Measurements from ENCODE around the gene MAPT. TPM values are rescaled to one million over a fixed set of nuclear protein-coding genes. Genes with fewer than 3 reads are reported as not detected.

Gene MAPT
- polyA plus RNA-seq, 3 donors: 0.04 TPM; not detected in 2

DNA sequence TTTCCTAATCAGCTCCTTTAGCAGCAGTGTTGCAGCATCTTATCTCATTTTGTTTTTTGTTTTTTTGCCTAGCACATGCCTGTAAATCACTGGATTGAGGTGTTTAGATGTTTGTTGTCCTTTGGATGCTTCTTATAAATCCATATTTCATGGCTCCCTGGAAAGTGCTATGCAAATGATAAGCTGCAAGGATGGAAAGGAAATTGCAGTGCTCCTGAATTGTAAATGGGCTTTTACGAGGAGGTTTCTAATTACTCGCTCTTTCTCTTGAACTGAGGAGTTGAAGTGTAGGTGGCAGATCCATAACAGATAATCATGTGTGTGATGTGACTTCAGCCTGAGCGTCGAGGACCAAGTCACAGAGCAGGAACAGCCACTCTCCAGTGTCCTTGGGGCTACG lies 45.0 kb downstream of the MAPT start:
- Histone ChIP-seq H3K9ac (ENCODE audit: insufficient read depth, low read length, poor library complexity, severe bottlenecking) (no peak overlapping the region), H3K9me3 (replicated peaks in 1 of 2; ENCODE audit: control insufficient read depth in 1 of 2, insufficient read depth in 1 of 2, low read length in 2 of 2) (no peaks in the 10 kb centered on the region), H3K4me2 (replicated peaks; ENCODE audit: extremely low read depth, low read length, poor library complexity, severe bottlenecking) (no peak overlapping the region), H2AFZ (ENCODE audit: insufficient read depth, low read depth, low read length, poor library complexity, severe bottlenecking) (no peak overlapping the region), H3K79me2 (ENCODE audit: insufficient read depth, low read length) (no peaks in the 10 kb centered on the region), H3K27me3 (ENCODE audit: control insufficient read depth in 2 of 2, insufficient read depth in 2 of 2, low read length in 2 of 2) (peaks cover 0 to 15% of the 10 kb centered on the region in 2 donors), H3K4me1 (ENCODE audit: control insufficient read depth in 1 of 2, insufficient read depth in 2 of 2, low read length in 2 of 2) (no peaks in the 10 kb centered on the region), H4K20me1 (ENCODE audit: insufficient read depth, low read length) (no peaks in the 10 kb centered on the region), H3K4me3 (replicated peaks in 1 of 3; ENCODE audit: low read depth in 2 of 3, low read length in 3 of 3) (no peak overlapping the region), H3K27ac (ENCODE audit: low read depth in 1 of 2, low read length in 2 of 2) (no peak overlapping the region), H3K36me3 (replicated peaks in 1 of 2; ENCODE audit: control insufficient read depth in 1 of 2, insufficient read depth in 2 of 2, low read length in 2 of 2) (no peaks in the 10 kb centered on the region)
- Mint-ChIP-seq H3K9me3 (peaks cover 0 to 3% (median 0%) of the 10 kb centered on the region in 7 donors), H3K4me1 (no peaks in the 10 kb centered on the region), H3K4me3 (no peak overlapping the region), H3K36me3 (no peaks in the 10 kb centered on the region), H3K27ac (no peak overlapping the region), H3K27me3 (ENCODE audit: low read depth in 3 of 3) (peaks cover 9 to 44% (median 15%) of the 10 kb centered on the region in 3 donors)
- no peak for DNase-seq
- intact Hi-C loops (cut with micrococcal nuclease): no loop called here
- 78% methylated on average over 3 of the region's 5 CpGs for WGBS (ENCODE audit: insufficient coverage)
- TF ChIP-seq, protein P1, sequence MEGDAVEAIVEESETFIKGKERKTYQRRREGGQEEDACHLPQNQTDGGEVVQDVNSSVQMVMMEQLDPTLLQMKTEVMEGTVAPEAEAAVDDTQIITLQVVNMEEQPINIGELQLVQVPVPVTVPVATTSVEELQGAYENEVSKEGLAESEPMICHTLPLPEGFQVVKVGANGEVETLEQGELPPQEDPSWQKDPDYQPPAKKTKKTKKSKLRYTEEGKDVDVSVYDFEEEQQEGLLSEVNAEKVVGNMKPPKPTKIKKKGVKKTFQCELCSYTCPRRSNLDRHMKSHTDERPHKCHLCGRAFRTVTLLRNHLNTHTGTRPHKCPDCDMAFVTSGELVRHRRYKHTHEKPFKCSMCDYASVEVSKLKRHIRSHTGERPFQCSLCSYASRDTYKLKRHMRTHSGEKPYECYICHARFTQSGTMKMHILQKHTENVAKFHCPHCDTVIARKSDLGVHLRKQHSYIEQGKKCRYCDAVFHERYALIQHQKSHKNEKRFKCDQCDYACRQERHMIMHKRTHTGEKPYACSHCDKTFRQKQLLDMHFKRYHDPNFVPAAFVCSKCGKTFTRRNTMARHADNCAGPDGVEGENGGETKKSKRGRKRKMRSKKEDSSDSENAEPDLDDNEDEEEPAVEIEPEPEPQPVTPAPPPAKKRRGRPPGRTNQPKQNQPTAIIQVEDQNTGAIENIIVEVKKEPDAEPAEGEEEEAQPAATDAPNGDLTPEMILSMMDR (IDR thresholded peaks at IDR 0.05): no peak

DNA sequence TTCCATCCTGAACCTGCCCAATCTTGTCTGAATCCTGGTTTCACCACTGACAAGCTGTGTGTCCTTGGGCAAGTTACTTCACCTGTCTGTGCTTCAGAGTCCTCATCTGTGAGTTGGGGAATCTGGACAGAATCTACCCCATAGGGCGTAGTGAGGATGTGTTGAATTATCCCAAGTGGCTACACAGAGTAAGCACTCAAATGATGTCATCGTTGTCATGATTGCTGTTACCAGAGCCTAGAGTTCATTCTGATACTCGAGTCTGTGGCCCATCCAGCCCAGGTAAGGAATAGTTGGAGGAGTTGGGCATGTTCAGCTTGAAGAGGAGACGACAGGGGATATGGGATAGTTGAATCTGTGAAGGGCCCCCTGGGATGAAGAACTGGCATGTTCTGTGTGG lies 45.9 kb downstream of the MAPT start:
- no peak for DNase-seq
- Mint-ChIP-seq H3K4me1 (no peaks in the 10 kb centered on the region), H3K27me3 (ENCODE audit: low read depth in 3 of 3) (peaks cover 9 to 42% (median 17%) of the 10 kb centered on the region in 3 donors), H3K27ac (peak overlapping the region in 1 of 7 donors; percentile 24), H3K36me3 (no peaks in the 10 kb centered on the region), H3K9me3 (peaks cover 0 to 3% (median 0%) of the 10 kb centered on the region in 7 donors), H3K4me3 (no peak overlapping the region)
- Histone ChIP-seq H4K20me1 (ENCODE audit: insufficient read depth, low read length) (no peaks in the 10 kb centered on the region), H2AFZ (ENCODE audit: insufficient read depth, low read depth, low read length, poor library complexity, severe bottlenecking) (no peak overlapping the region), H3K4me3 (replicated peaks in 1 of 3; ENCODE audit: low read depth in 2 of 3, low read length in 3 of 3) (no peak overlapping the region), H3K27me3 (ENCODE audit: control insufficient read depth in 2 of 2, insufficient read depth in 2 of 2, low read length in 2 of 2) (peaks cover 0 to 9% of the 10 kb centered on the region in 2 donors), H3K36me3 (replicated peaks in 1 of 2; ENCODE audit: control insufficient read depth in 1 of 2, insufficient read depth in 2 of 2, low read length in 2 of 2) (no peaks in the 10 kb centered on the region), H3K4me2 (replicated peaks; ENCODE audit: extremely low read depth, low read length, poor library complexity, severe bottlenecking) (no peak overlapping the region), H3K4me1 (ENCODE audit: control insufficient read depth in 1 of 2, insufficient read depth in 2 of 2, low read length in 2 of 2) (no peaks in the 10 kb centered on the region), H3K9me3 (replicated peaks in 1 of 2; ENCODE audit: control insufficient read depth in 1 of 2, insufficient read depth in 1 of 2, low read length in 2 of 2) (no peaks in the 10 kb centered on the region), H3K79me2 (ENCODE audit: insufficient read depth, low read length) (no peaks in the 10 kb centered on the region), H3K27ac (ENCODE audit: low read depth in 1 of 2, low read length in 2 of 2) (no peak overlapping the region), H3K9ac (ENCODE audit: insufficient read depth, low read length, poor library complexity, severe bottlenecking) (no peak overlapping the region)
- 79% methylated on average over 4 of the region's 4 CpGs for WGBS (ENCODE audit: insufficient coverage)
- intact Hi-C loops (cut with micrococcal nuclease): no loop called here
- TF ChIP-seq, protein P1 (IDR thresholded peaks at IDR 0.05): no peak
